Measurements from ENCODE around the gene SNRPA.

SNRPA gene

DNA sequence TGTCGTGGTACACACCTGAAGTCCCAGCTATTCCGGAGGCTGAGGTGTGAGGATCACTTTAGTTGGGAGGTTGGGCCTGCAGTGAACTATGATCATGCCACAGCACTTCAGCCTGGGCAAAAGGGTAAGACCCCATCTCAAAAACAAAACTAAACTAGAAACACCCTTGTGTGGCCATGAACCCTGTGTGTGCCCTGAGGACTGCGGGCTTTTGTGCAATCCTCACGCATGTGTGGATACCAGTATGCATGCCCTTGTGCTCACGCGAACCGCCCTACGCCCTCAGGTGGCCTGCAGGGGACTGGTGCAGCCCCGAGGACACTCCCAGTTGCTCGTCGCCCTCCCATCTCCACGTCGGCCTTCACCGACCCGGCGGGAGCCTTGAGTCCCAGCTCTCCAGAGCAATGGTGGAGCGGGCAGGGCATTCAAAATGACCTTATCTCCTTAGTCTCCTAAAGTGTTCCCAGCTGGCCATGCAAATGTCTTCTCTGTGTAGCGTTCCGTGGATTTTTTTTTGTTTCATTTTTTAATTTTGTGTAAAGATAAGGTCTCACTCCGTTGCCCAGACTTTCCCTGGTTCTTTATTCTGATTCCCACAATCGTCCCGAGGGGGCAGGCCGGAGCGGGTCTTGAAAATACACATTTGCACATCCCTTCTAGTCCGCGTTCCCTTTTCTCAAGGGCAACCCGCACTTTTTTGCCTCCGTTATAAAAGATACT lies 47.1 kb downstream of the SNRPA start (continued):
- TF ChIP-seq, protein P1, sequence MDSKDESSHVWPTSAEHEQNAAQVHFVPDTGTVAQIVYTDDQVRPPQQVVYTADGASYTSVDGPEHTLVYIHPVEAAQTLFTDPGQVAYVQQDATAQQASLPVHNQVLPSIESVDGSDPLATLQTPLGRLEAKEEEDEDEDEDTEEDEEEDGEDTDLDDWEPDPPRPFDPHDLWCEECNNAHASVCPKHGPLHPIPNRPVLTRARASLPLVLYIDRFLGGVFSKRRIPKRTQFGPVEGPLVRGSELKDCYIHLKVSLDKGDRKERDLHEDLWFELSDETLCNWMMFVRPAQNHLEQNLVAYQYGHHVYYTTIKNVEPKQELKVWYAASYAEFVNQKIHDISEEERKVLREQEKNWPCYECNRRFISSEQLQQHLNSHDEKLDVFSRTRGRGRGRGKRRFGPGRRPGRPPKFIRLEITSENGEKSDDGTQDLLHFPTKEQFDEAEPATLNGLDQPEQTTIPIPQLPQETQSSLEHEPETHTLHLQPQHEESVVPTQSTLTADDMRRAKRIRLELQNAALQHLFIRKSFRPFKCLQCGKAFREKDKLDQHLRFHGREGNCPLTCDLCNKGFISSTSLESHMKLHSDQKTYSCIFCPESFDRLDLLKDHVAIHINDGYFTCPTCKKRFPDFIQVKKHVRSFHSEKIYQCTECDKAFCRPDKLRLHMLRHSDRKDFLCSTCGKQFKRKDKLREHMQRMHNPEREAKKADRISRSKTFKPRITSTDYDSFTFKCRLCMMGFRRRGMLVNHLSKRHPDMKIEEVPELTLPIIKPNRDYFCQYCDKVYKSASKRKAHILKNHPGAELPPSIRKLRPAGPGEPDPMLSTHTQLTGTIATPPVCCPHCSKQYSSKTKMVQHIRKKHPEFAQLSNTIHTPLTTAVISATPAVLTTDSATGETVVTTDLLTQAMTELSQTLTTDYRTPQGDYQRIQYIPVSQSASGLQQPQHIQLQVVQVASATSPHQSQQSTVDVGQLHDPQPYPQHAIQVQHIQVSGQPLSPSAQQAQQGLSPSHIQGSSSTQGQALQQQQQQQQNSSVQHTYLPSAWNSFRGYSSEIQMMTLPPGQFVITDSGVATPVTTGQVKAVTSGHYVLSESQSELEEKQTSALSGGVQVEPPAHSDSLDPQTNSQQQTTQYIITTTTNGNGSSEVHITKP (tag by site-specific recombination; IDR thresholded peaks at IDR 0.05): no peak
- TF ChIP-seq ZBTB49 (tag by site-specific recombination; IDR thresholded peaks at IDR 0.05; ENCODE audit: low read depth) (no peak), ZNF529 (tag by site-specific recombination; IDR thresholded peaks at IDR 0.05; ENCODE audit: insufficient replicate concordance) (no peak), ZNF701 (tag by site-specific recombination; IDR thresholded peaks at IDR 0.05) (no peak; the same call in 1 of the 2 replicates), ZNF423 (tag by site-specific recombination; IDR thresholded peaks at IDR 0.05) (no peak), ZNF626 (tag by site-specific recombination; IDR thresholded peaks at IDR 0.05) (no peak)
- TF ChIP-seq, protein P2, sequence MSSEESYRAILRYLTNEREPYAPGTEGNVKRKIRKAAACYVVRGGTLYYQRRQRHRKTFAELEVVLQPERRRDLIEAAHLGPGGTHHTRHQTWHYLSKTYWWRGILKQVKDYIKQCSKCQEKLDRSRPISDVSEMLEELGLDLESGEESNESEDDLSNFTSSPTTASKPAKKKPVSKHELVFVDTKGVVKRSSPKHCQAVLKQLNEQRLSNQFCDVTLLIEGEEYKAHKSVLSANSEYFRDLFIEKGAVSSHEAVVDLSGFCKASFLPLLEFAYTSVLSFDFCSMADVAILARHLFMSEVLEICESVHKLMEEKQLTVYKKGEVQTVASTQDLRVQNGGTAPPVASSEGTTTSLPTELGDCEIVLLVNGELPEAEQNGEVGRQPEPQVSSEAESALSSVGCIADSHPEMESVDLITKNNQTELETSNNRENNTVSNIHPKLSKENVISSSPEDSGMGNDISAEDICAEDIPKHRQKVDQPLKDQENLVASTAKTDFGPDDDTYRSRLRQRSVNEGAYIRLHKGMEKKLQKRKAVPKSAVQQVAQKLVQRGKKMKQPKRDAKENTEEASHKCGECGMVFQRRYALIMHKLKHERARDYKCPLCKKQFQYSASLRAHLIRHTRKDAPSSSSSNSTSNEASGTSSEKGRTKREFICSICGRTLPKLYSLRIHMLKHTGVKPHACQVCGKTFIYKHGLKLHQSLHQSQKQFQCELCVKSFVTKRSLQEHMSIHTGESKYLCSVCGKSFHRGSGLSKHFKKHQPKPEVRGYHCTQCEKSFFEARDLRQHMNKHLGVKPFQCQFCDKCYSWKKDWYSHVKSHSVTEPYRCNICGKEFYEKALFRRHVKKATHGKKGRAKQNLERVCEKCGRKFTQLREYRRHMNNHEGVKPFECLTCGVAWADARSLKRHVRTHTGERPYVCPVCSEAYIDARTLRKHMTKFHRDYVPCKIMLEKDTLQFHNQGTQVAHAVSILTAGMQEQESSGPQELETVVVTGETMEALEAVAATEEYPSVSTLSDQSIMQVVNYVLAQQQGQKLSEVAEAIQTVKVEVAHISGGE (tag by site-specific recombination; conservative IDR thresholded peaks at IDR 0.05; ENCODE audit: low read depth): peak; percentile 55

DNA sequence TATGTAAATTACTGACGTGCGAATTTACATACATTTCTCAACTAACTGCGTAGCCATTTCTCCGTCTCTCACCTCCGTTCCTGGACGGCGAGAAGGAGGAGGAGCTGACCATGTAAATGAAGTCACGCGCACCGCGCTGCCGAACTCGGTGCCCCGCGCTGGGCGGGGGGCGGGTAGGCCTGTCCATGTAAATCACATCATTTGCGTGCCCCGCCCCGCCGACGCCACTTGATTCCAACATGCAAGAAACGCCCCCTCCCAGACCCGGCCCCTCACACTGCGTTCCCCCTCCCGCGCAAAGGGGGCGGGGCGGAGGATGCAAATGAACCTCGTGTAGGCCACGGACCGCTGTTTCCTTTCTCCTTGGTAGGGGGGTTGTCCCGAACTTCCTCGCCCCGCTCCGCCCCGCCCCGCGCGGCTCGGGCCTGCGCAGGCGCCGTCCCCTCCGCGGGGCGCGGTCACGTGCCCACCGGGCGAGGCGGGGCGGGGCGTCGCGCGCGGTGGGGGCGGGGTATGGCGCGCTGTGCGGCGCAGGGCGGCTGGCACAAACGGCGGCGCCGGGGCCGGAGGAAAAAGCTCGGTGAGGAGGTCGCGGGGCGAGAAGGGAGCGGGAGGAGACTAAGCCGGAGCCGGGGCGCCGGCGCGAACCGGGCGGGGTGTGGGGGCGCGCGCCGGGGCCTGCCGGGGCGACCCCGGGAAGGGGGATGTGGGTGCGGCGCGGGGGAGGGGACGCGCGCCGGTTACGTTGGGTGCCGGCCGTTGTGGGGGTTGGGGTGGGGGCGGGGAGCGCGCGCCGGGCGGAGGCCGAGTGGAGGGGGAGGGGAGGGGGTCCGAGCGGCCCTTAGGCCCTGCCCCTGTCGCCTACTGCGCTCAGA lies 47.9 kb downstream of the SNRPA start, which contains the start of gene EGLN2:
EGLN2 (plus strand) TSS at position 509 of the 875 bp plus-strand sequence. CDS start 1,382 bp downstream, outside the sequence.
- Histone ChIP-seq H3K4me1 (ENCODE audit: control insufficient read depth, insufficient read depth, low read length) (peaks cover 44% of the 10 kb centered on the region), H3K36me3 (ENCODE audit: control insufficient read depth in 2 of 2, insufficient read depth in 1 of 2, low read length in 2 of 2) (peaks cover 32 to 35% of the 10 kb centered on the region in 2 experiments), H3K27ac (ENCODE audit: extremely low read depth, low read depth, low read length) (peak within 1 kb of the TSS; percentile 92), H3K4me3 (ENCODE audit: low read depth, low read length) (peak within 1 kb of the TSS; percentile 68), H3K9me3 (ENCODE audit: control insufficient read depth, insufficient read depth, low read depth, low read length) (no peaks in the 10 kb centered on the region)
- CTCF ChIA-PET: interaction anchor here (0.6 to 5.0 kb wide), 16 partner anchors 9 to 350 kb away, joined by 3 to 43 read pairs (median 5); partner anchors contain the start of genes COQ8B, ITPKC and RAB4B
- POLR2A ChIA-PET: interaction anchor here (0.7 to 3.6 kb wide), 13 partner anchors 9 to 465 kb away, joined by 3 to 66 read pairs (median 4); partner anchors contain the start of genes ACTMAP, COQ8B, HNRNPUL1 and ITPKC
- TF ChIP-seq ZXDB (tag by site-specific recombination; IDR thresholded peaks at IDR 0.05): peak; percentile 11; the same call in 1 of the 2 replicates
- no peak for TF ChIP-seq HOXA7 (CRISPR knock-in tag; IDR thresholded peaks at IDR 0.05; ENCODE audit: borderline replicate concordance)
- peak; percentile 90 for TF ChIP-seq ZNF366 (tag by site-specific recombination; conservative IDR thresholded peaks at IDR 0.05)
- peak; percentile 21; the same call in 1 of the 2 replicates for TF ChIP-seq ATF2 (tag by site-specific recombination; IDR thresholded peaks at IDR 0.05; ENCODE audit: low read depth)
- TF ChIP-seq KLF7 (tag by site-specific recombination; IDR thresholded peaks at IDR 0.05; ENCODE audit: borderline replicate concordance): 0 out of 2 replicates have a peak, but pooled peaks have one; percentile 40
- no peak for TF ChIP-seq ZNF248 (tag by site-specific recombination; IDR thresholded peaks at IDR 0.05)
- no peak for TF ChIP-seq ZFP69B (tag by site-specific recombination; IDR thresholded peaks at IDR 0.05)
- peak; percentile 38; the same call in 1 of the 2 replicates for TF ChIP-seq ZNF398 (tag by site-specific recombination; IDR thresholded peaks at IDR 0.05)
- TF ChIP-seq, protein P3, sequence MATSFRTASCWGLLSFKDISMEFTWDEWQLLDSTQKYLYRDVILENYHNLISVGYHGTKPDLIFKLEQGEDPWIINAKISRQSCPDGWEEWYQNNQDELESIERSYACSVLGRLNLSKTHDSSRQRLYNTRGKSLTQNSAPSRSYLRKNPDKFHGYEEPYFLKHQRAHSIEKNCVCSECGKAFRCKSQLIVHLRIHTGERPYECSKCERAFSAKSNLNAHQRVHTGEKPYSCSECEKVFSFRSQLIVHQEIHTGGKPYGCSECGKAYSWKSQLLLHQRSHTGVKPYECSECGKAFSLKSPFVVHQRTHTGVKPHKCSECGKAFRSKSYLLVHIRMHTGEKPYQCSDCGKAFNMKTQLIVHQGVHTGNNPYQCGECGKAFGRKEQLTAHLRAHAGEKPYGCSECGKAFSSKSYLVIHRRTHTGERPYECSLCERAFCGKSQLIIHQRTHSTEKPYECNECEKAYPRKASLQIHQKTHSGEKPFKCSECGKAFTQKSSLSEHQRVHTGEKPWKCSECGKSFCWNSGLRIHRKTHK (tag by site-specific recombination; IDR thresholded peaks at IDR 0.05): no peak
- TF ChIP-seq ZNF223 (tag by site-specific recombination; IDR thresholded peaks at IDR 0.05): no peak
- peak; percentile 95 for TF ChIP-seq ZEB2 (tag by site-specific recombination; IDR thresholded peaks at IDR 0.05)
